DND-41 (cell line): ENCODE measurements around the gene PNPT1.

Source experiments
- EZH2 ChIP-seq: IDR thresholded peaks from 3 replicates; pipeline ENCODE4 v1.6.1; 2012; ENCODE audit warnings: borderline replicate concordance, low read depth, mild to moderate bottlenecking, moderate library complexity, low read length, inconsistent platforms; ENCODE audit not compliant: severe bottlenecking
- TF ChIP-seq, protein P1 (sequence below): IDR thresholded peaks from 2 replicates; pipeline ENCODE4 v1.5.1; 2012; ENCODE audit warnings: borderline replicate concordance, low read length, moderate library complexity, mild to moderate bottlenecking; ENCODE audit not compliant: poor library complexity, severe bottlenecking; ENCODE audit errors: extremely low read depth

DNA sequence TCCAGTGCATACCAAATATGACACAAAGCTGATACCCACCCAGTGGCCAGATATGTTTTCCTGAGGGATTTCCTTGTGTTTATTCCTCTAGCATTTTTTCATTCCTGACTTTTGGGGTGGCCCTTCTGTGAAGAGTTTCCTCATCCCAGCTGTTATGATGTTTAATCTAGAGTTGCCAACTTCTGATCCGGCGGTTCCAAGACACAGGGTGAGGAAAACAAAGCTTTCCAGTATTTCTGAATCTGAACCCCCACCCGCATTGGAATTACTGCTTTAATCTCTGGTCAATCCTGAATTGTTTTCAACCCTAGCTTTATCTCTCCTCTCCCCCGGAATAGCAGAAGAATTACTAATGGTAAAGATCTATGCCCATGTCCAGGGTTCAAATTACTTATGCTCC, 39.2 kb upstream of the PNPT1 start:
- TF ChIP-seq, protein P1, sequence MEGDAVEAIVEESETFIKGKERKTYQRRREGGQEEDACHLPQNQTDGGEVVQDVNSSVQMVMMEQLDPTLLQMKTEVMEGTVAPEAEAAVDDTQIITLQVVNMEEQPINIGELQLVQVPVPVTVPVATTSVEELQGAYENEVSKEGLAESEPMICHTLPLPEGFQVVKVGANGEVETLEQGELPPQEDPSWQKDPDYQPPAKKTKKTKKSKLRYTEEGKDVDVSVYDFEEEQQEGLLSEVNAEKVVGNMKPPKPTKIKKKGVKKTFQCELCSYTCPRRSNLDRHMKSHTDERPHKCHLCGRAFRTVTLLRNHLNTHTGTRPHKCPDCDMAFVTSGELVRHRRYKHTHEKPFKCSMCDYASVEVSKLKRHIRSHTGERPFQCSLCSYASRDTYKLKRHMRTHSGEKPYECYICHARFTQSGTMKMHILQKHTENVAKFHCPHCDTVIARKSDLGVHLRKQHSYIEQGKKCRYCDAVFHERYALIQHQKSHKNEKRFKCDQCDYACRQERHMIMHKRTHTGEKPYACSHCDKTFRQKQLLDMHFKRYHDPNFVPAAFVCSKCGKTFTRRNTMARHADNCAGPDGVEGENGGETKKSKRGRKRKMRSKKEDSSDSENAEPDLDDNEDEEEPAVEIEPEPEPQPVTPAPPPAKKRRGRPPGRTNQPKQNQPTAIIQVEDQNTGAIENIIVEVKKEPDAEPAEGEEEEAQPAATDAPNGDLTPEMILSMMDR = no peak
- no peak for TF ChIP-seq EZH2
